WI38 (cell line): Measurements from ENCODE around the gene UMAD1.

Experiments
- H3K4me3 ChIP-seq: 2 replicates; pipeline ENCODE4 v1.5.1; 2011; ENCODE audit warnings: low read depth, mild to moderate bottlenecking, control low read depth, low read length
- TF ChIP-seq, protein P1 (sequence below): IDR thresholded peaks from 2 replicates; pipeline ENCODE4 v1.5.1; 2012; ENCODE audit warnings: low read depth, mild to moderate bottlenecking, control low read depth, low read length

UMAD1 gene

GRCh38 chr7:7881581-7881980 is 241.0 kb downstream of the UMAD1 start:
- H3K4me3 ChIP-seq, result no peak overlapping the region
- TF ChIP-seq, protein P1, sequence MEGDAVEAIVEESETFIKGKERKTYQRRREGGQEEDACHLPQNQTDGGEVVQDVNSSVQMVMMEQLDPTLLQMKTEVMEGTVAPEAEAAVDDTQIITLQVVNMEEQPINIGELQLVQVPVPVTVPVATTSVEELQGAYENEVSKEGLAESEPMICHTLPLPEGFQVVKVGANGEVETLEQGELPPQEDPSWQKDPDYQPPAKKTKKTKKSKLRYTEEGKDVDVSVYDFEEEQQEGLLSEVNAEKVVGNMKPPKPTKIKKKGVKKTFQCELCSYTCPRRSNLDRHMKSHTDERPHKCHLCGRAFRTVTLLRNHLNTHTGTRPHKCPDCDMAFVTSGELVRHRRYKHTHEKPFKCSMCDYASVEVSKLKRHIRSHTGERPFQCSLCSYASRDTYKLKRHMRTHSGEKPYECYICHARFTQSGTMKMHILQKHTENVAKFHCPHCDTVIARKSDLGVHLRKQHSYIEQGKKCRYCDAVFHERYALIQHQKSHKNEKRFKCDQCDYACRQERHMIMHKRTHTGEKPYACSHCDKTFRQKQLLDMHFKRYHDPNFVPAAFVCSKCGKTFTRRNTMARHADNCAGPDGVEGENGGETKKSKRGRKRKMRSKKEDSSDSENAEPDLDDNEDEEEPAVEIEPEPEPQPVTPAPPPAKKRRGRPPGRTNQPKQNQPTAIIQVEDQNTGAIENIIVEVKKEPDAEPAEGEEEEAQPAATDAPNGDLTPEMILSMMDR, result no peak

GRCh38 chr7:7882888-7883287 is 242.3 kb downstream of the UMAD1 start:
- TF ChIP-seq, protein P1, result no peak
- H3K4me3 ChIP-seq, result no peak overlapping the region

GRCh38 chr7:7883394-7883793 is 242.8 kb downstream of the UMAD1 start:
- TF ChIP-seq, protein P1, result no peak
- no peak overlapping the region for H3K4me3 ChIP-seq

GRCh38 chr7:7884855-7885254 is 244.3 kb downstream of the UMAD1 start:
- TF ChIP-seq, protein P1, result no peak

DNA sequence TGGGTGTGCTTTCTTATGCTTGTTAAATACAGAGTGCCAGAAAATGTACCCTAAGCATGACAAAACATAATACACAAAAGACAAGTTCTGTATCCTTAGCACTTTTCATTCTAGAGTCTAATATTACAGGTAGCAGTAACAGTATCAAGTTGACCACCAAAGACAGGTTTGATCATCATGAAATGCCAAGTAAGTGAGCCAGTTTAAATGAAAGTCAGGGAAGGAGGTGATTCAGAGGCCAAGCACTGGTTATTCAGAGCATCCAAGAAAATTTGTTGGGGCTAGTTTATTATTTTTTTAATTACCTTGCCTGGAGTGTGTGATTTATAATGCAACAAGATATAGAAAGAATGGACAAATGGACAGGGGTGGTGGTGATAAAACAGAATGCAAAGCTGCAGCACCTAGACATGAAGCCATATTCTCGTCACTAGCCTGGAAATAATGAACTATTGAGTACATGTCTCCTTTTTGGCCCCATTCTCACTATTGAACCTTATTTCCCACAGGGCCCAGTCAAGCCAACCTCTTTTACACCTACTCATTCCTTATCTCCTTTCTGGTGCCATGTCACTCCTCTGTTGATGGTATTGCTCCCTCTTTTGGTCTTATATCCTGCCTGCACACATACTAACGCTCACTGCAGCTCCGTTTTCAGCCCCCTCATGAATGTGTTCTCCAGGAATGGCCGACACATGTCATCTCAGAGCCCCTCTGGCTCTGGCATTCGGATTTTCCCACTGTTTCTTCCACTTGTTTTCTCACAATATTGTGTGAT is 249.4 kb downstream of the UMAD1 start:
- H3K4me3 ChIP-seq, result no peak overlapping the region
- TF ChIP-seq, protein P1, result no peak

More at GRCh38 chr7:7884855-7885254, 244.3 kb downstream of the UMAD1 start:
- no peak overlapping the region for H3K4me3 ChIP-seq

DNA sequence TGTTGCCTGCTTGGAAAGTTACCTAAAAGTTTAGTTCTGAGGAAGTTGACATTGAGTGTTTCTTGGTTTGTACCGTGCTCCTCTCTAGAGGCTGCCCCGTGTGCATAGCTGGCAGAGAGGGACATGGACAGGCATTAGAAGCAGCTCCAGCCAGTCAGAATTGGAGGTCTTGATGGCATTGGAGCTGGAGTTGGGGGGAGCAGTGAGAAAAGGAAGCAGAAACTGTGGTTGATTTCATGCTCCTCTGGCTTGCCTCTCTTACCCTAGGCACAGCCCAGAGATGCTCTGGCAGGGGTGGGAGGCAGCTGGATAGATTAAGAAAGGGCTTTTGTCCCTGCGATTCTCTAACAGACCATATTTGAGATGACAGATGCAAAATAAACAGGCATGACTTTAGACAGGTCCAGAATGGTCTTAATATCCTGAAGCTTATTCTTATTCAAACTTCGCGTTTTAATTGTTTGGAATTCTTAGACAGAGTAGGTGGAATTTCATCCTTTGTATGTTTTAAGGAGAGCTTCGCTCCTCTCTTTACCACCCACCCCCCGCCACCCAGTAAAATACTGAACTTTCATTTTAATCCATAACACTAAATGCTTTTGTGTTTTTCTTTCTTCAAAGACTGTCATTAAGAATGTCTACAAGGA is 254.6 kb downstream of the UMAD1 start:
- H3K4me3 ChIP-seq, result no peak overlapping the region
- TF ChIP-seq, protein P1, result no peak

DNA sequence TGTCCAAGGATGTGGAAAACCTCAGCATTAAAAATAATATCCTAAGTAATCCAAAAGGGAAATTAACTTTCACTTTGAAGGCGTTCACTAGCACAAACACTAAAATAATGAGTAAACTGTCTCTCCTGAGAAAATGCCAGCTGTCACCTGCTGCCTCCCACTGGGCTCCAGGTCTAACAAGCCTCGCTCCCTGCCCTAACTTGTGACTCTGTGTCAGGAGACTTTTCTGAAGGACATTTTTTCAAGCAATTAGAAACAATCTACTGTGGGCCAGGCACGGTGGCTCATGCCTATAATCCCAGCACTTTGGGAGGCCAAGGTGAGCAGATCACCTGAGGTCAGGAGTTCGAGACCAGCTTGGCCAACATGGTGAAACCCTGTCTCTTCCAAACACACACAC is 255.2 kb downstream of the UMAD1 start:
- H3K4me3 ChIP-seq, result no peak overlapping the region
- TF ChIP-seq, protein P1, result no peak
